Nucleus accumbens (tissue), 56 donors: ENCODE results near the gene MUSK.
"Not testable (repeated sequence)": the region's sequence is repeated elsewhere in the genome, so short reads cannot be mapped to it uniquely, and the experiment has no call there.

Experiments used
- DNase-seq, 56 donors: peaks; one replicate each; lab custom pipeline; 2025; lab: John Stamatoyannopoulos, UW

The MUSK gene

DNA sequence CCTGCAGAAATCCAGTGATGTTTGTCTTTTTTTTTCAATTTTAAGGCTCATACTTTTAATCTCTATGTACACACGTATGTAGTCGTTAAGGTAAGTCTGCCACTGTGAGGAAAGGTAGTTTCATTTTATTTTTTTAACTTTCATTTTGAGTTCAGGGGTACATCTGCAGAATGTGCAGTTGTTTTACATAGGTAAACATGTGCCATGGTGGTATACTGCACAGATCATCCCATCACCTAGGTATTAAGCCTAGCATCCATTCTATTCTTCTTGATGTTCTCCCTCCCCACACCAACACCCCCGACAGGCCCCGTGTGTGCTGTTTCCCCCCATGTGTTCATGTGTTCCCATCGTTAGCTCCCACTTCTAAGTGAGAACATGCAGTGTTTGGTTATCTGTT is 19.7 kb downstream of the MUSK start:
- no peak for DNase-seq

DNA sequence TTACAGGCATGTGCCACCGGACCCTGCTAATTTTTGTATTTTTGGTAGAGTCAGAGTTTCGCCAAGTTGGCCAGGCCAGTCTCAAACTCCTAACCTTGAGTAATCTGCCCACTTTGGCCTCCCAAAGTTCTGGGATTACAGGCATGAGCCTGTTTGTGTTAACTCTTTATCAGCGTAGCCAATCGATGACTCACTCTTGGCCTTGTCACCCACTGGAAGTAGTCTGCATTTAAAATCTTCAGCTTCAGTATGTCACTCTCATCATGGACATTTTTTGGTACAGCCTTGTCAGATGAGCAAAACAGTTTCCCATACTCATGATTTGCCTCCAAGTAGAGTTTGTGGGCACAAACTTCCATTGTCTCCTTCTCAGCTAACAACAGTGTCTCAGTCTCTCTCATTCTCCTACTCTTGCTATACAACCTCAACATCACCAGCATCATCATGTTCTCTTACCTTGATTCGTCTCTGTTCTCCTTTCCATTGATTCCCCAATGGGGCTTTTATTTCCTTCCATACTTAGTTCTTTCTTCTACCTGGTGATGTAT is 22.5 kb downstream of the MUSK start:
- no peak for DNase-seq

DNA sequence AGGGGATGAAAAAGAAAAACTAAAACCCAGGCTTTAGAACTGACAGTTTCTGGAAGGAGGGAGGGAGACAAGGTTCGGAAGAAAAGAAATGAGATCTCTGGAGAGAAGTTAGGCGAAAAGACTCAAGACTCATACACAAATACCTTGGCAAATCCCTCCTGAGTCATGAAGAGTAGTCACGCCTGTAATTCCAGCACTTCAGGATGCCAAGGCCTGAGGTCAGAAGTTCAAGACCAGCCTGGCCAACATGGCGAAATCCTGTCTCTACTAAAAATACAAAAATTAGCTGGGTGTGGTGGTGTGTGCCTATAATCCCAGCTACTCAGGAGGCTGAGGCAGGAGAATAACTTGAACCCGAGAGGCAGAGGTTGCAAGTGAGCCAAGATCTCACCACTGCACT is 27.3 kb downstream of the MUSK start:
- DNase-seq = not testable (repeated sequence)

DNA sequence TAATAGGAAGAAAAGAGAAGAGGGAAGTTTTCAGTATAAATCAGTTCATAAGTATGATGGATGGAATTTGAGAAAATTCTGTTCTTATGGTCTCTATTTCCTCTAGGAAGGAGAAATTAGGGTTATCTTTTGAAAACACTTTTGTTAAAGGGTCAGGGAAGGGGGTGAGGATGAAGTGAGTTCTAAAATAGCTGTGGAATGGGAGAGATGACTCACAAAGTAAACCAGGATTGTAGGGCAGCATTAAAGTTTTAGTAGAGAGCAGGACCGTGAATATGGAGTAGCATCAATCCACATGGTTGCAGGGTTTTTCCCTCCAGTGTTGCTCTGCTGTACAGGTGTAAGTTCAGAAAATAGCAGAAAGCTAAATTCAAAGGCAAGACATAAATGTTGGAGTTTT is 32.4 kb downstream of the MUSK start:
- DNase-seq = no peak

DNA sequence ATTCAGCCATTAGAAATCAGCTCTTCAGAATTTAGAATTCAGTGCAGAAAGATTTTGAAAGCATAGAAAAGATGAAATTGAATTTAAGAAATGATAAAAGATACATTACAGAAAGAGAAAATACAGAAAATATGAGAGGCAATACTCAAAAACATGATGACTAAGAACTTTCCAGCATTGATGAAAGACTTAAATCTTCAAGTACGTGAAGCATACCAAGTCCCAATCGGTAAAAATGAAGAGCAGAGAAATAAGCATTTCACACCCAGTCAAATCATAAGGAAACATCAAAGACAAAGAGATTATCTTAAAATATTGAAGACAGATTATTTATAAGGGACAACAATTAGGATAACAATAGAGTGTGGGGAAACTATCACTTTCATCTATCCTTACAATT is 35.1 kb downstream of the MUSK start:
- no peak for DNase-seq

DNA sequence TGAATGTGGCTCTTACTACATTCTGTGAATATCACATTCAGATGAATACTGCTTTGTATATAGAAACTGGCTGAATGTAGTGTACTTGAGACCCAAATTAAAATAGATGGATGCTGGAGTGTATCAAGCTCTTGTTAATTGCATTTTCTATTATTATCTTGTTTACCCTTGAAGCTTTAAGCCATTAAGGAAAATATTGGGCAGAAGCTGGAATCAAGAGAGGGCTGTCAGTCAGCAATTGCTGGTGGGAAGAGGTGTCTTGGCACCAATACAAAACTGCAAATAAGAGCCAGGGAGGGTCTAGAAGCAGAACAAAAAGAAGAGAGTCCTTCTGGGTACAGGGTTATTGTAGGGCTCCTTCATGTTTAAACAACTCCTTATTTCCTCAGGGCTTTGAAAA is 38.8 kb downstream of the MUSK start:
- DNase-seq = no peak

DNA sequence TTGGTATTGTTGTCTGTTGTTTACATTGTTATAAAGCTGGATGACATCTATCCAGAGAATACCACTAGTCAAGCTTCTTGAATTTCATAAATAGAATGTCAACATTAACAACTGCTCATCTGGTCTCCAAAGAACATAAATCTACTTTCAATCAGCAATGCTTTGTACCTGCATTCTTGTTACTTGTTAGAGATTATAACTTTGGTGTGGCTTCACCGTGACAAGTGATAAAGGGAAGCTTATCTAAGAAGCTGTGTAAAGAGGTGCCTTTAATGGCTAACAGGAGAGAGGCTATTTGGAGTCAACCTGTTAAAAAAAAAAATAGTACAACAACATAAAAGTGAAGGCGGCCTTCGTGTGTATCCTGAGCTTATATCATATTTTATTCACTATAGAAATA is 41.8 kb downstream of the MUSK start:
- no peak for DNase-seq

DNA sequence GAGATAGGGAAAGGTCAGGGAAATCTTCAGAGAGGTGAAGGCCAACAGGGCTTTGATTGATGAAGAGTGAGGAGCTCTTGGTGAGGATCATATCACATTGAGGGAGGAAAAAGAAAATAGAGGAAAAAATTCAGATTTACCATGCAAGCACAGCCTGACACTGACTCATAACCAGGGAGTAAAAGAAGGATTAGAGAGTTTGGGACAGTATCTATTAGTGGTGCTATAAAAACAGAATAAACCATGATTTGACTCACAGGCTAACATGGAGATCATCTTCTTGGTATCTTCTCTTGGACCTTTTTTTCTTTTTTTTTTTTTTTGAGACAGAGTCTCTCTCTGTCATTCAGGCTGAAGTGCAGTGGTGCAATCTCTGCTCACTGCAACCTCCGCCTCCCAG is 44.4 kb downstream of the MUSK start:
- DNase-seq = no peak

DNA sequence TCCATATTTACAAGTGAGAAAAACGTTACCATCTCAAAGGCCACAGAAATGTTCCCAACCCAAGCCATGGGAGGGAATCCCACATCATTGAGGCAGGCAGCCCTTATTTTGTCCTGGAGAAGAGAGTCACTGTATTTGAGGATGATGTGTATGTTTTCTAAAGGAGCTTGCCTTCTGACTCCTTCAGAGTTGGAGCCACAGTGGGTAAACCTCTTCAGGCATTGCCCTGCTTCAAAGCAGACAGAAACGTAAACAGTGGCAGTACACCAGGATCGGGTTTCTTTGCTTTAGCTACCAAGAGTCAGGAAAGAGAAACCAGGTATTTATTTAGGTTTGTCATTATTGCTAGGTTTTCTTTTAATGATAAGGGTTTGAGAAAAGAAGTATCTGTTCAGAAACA is 45.7 kb downstream of the MUSK start:
- no peak for DNase-seq

DNA sequence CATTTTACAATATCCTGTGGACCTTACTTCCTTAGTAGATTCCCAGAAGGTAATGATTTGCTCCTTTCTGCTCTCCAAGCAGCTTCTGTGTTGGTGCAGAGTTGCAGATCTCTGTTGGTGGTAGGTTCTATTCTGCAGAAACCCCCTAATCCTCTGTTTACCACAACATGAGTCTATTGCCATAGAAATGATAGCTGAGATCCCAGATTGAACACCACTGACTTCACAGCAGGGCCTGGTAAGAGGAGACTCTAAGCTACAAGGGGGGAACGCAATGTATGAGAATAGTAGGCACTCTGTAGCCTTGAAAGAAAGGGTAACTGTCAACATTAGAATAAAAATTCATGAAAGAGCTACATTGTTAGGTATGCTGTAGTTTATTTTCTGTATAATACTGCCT is 59.5 kb downstream of the MUSK start:
- DNase-seq = no peak

DNA sequence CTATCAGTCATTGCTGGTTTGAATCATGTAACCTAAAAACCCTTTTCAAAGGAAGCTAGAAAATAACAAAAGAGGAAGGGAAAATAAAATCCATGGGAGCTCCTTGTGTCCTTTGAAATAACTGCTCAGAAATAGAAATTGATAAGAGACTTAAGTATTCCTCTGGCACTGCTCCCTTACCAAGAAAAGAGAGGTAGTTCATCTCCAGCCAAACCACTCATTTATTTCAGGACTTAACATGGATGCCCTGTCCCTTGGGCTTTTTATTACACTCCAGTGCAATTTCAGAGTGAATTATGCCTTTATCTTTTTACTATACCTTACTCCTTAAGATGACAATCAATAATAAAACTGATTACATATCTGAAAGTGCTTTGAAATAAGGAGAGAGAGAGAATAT is 61.0 kb downstream of the MUSK start:
- no peak for DNase-seq

DNA sequence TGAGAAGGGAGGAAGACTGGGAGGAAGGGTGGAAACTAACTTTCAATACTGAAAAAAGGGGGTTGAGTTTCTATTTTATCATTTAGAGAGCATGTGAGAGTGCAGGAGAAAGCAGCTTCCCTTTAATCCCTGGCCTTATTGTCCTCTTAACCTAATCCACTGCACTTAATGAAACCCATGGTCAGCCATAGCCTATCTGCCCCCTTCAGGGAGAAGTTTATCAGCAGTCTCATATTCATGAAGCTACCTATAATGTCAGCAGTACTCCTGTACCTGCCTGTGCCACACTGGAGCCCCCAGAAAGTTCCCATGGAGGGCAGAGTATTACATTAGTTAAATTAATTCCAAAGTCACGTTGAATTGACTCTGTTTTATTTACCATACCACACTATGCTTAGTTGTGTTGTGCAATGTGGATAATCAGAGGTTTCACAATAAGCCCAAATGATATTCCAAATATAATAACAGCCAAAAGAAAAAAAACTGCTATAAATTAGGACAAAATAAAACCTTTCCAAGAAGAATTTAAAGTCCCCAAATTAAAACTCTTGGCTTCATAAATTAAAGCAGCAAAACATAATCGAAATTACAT is 62.9 kb downstream of the MUSK start:
- no peak for DNase-seq

DNA sequence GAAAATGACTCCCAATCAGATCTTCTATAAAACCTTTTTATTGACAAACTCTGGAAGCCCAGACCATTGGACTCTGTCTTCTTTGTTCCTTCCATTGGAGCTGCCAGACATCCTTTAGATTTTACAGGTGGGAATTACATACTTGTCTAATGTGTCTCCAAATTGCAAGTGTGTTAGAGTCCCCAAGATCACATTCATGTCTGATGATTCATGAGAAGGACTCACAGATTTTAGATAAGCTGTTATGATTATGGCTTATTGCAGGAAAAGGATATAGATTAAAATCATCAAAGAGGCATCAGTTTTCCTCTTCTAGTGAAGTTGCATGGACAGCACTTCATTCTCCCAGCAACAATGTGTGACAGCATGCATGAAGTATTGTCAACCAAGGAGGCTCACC is 70.4 kb downstream of the MUSK start:
- DNase-seq = no peak

DNA sequence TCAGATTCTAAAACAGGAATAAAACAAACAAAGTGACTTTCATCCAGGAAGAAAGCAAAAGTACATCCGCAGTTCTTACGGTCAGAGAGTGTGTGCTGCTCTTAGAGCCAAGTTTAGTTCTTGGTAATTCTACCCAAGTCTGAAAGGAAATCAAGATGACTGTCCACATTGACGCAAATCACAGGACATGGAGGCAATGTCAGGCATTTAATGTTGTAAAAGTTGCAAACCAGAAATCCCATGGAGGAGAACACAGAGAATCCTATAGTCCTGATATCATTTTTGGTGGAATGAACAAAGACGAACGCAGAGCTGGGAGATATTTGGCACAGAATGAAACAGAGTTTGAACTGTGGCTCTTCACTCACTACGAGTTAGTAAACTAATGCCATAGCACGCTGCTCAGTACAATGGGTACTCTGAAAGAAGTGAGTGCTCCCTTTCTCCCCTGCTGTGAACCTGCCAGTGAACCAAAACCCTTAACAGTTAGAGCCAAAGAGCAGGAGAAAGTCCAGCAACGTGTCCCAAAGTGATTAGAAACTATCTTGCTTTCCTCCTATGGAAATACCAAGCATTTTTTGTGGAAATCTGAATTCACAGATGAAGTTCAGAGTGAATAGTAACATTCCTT is 74.3 kb downstream of the MUSK start:
- peak in 4 of 56 donors; percentile 1 to 5 (median 4) for DNase-seq

DNA sequence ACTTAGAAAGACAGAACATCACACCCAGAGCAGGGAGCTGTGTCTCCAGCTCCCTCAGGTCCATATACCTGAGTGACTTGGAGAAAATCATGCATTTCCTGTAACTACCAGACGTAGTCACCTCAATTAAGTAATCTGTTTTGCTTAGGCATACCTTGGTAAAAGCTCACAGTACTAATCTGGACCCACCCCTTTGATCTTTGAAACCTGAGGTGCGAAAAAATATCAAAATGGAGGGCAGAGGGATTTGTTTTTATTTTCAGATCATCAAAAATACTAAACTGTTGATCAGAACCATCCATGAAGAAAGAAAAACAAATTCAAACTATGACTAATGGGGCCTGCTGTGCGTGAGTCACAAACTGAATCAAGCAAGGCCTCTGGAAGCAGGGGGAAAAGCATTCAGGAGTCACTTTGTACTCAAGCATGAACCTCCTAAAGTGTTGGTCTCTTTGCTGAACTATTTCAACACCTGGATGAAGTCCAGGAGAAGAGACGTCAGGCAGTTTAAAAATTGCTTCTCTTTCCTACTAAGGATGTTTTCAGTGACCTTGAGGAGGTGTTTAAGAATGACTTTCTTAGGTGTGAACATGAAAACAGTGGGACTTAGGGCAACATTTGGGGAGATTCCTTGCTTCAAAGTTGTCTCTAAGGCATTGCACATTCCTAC is 76.3 kb downstream of the MUSK start:
- DNase-seq = peak in 1 of 56 donors; percentile 46

DNA sequence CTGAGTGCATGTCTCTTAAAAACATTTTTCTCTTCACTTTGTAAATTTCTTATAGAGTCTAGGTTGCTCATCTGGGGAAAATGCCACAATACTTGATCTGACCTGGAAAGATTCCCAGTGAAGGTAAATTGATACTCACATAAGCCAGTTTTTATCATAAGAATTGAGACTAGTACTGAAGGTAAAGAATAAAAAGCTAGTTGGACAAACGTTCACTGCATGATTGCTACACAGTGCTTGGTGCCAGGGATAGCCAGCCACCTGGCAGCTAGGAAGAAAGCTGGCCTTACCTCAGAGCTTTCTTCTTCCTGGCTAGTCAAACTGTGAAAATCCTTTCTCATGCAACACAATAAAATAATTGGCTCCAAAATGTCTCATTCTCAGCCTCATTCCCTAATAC is 77.1 kb downstream of the MUSK start:
- no peak for DNase-seq

DNA sequence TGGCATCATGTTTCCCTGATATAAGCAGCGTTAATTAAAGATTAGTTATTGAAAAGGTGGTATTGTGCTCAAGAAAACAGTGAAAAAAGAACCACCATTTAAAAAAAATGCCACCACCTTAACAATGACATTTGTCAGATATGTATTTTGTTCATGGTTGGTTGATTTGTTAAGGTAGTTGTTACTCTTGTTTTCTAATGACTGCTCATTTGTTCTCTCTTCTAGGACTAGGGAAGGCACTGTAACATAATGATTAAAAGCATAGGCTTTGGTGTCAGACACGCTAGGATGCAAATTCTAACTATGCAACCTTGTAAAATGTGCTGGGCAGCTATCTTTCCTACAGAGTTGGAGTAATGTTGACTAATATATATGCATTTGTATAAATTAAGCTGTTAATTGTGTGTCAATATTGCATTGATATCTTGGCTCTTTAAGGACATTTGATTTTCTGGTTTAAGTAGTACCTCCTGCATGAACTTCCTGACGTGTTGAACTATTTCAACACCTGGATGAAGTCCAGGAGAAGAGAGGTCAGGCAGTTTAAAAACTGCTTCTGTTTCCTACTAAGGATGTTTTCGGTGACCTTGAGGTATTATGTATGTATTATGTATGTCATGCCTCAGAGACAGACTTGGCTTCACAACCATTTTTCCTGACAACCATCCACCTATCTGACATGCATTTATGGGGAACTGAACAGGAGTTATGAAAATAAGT is 77.8 kb downstream of the MUSK start:
- no peak for DNase-seq

DNA sequence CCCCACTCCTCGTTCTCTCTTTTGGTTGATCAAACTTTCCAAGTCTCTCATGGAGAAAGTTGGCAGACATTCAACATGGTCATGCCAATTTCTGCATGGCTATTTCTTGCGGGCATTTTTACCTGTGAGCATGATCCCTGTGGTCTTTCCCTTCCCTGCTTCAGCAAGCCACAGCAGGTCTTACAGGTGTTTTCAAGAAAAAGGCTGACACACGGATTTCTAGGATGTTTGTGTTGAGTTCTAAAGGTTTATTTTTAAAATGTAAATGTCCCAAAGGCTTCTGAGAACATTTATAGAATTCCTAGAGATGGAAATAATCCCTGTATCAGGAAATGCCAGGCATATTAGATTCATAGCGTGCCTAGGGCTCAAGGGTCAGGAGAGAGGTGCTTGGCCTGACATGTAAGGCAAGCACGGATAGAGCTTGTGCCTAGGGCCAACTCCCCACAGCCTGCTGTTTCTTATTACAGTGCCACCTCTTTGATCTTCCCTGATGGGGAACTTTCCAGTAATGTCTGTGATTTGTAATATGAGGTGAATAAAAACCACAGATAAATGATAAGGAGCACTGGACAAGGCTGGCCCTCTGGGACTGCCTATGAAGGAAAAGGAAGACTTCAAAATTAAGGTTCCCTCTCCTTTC is 79.8 kb downstream of the MUSK start:
- no peak for DNase-seq

DNA sequence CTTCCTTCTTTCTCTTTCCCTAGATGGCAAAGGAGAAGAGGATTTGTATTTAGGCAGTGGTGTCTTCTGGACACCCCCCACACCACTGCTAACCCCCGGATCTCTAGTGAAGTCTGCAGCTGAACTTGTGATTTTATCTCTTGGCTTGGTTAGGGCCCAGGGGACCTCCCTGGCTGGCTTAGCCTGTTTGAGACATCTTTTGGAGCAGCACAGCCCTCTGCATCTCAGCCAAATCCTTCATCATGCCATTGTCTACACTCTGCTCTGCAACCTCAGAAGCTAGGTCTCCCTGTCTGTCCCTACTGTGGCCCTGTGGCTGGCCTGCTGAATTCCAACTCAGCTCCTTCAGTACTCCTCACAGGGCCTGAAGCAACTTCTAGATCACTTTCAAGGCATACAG is 81.7 kb downstream of the MUSK start:
- DNase-seq = no peak

DNA sequence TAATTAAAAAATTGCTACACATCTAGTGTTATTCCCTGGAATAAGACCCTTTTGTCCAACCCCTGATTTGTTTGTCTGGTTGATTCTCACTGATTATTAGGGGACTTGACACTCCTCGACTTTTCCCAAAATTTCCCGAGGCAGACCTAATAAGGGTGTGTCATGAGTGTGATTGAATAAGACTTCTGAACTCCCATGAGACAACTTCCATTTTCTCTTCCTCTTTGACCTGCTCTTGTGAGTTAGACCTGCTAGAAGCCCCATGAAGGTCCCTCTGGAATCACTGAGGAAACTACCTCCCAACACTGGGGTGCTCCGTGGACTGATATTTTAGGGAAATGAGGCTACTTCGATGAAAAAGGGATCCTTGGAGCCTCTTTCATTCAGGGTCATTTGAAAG is 83.4 kb downstream of the MUSK start:
- DNase-seq = no peak

DNA sequence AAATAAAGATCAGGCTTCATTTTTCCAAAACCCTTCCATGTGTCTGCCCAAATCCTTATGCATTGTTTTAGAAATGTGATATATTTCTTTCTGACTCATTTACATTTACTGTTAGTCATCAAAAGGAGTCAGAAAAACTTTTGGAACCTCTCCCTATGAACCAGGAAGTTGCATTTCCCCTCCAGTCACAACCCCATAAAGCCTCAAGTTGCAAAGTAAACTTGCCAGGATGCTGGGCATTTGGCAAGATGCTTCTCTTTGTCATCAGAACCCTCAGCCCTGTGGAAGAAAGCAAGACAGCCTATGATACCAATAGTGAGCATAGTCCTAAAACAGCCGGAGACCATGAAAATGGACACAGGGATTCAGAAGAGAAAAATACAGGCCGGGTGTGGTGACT is 84.2 kb downstream of the MUSK start:
- DNase-seq = no peak
